Stimulated activated CD4-positive, alpha-beta T cell treated with anti-CD3 and anti-CD28 coated beads, Interleukin-15, amount 100 ng/mL, for 48 hours (primary cell): Measurements from ENCODE around the gene PICK1.

Source experiments
- DNase-seq, 2 donors: peaks; one replicate each; pipeline ENCODE4 v3.0.0-alpha.2; 2020; ENCODE audit warnings: low read depth in 2 of 2

Gene PICK1

GRCh38 chr22:38087855-38088254 lies 30.7 kb downstream of the PICK1 start:
- DNase-seq: no peak

- DNase-seq: no peak
Measured at GRCh38 chr22:38088629-38089473, 31.6 kb downstream of the PICK1 start.

- DNase-seq: no peak
Measured at GRCh38 chr22:38089474-38089851, 32.3 kb downstream of the PICK1 start.

- DNase-seq: no peak
Measured at GRCh38 chr22:38097058-38097457, 39.9 kb downstream of the PICK1 start.

- no peak for DNase-seq
Measured at GRCh38 chr22:38097557-38098409, 40.6 kb downstream of the PICK1 start.

- DNase-seq: no peak
Measured at GRCh38 chr22:38098410-38099249, 41.4 kb downstream of the PICK1 start.

- no peak for DNase-seq
Measured at GRCh38 chr22:38103641-38104040, 46.4 kb downstream of the PICK1 start.

GRCh38 chr22:38104084-38104483 lies 46.9 kb downstream of the PICK1 start:
- DNase-seq: no peak

- no peak for DNase-seq
Measured at GRCh38 chr22:38106814-38107578, 49.8 kb downstream of the PICK1 start.

GRCh38 chr22:38107692-38108515 lies 50.7 kb downstream of the PICK1 start:
- no peak for DNase-seq

GRCh38 chr22:38108561-38109319 lies 51.5 kb downstream of the PICK1 start:
- DNase-seq: no peak

GRCh38 chr22:38109371-38110001 lies 52.3 kb downstream of the PICK1 start:
- DNase-seq: no peak

GRCh38 chr22:38110008-38110862 lies 53.0 kb downstream of the PICK1 start, which contains the start of gene BAIAP2L2:
Gene BAIAP2L2 (minus strand): TSS chr22:38110684. CDS start chr22:38110525, 159 bp downstream.
- no peak for DNase-seq

GRCh38 chr22:38110863-38111852 lies 54.0 kb downstream of the PICK1 start:
- DNase-seq: no peak

GRCh38 chr22:38111925-38112355 lies 54.7 kb downstream of the PICK1 start:
- no peak for DNase-seq

GRCh38 chr22:38112381-38112780 lies 55.2 kb downstream of the PICK1 start:
- no peak for DNase-seq
